ENCODE measurements around the gene PLET1.

DNA sequence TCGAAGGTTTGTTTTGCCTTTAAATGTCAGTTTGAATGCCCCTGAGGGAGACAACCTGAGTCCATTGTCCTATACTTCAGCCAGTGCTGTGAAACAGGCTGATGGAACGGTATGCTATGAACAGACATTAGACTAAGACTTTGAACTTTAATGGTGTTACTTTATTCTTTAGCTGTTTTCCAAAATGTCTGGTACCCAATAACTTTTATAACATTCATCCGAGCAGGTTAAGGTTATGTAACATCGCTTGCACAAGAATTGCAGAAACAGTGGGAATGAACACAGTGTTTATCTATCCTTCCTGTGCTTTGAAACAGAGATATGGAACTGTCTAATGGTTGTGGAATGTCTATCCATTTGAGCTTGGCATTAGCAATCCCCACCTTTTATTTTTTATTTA is 46.9 kb downstream of the PLET1 start:
- TF ChIP-seq EZH2 (IDR thresholded peaks at IDR 0.05; ENCODE audit: insufficient read depth, poor library complexity, severe bottlenecking) (no peak), EZH2phosphoT487 (IDR thresholded peaks at IDR 0.05; ENCODE audit: insufficient read depth, low read depth) (no peak)

All from GM23248 (cell line).